ENCODE results near the gene GPHB5.

The GPHB5 gene

GRCh38 chr14:63287666-63288483 lies 30.9 kb downstream of the GPHB5 start:
- H3K79me1 ChIP-seq (ENCODE audit: low read length) = no peaks in the 10 kb centered on the region
- peaks cover 3 to 7% of the 10 kb centered on the region in 2 experiments for H3K4me1 ChIP-seq (ENCODE audit: control insufficient read depth in 1 of 2, insufficient read depth in 2 of 2, low read length in 2 of 2)
- H3K18ac ChIP-seq (ENCODE audit: low read length) = no peak overlapping the region
- no peak overlapping the region for H2BK12ac ChIP-seq (ENCODE audit: low read length)
- H2BK5ac ChIP-seq (ENCODE audit: low read depth, low read length, poor library complexity) = no peak overlapping the region
- no peak overlapping the region for H3K4me3 ChIP-seq (ENCODE audit: low read depth, low read length)
- no peak overlapping the region for H2BK120ac ChIP-seq (ENCODE audit: insufficient read depth, low read length, poor library complexity)
- H3K27ac ChIP-seq (ENCODE audit: low read depth, low read length) = no peak overlapping the region
- peak; percentile 24 to 68 for DNase-seq
- no peak overlapping the region for H3K4me2 ChIP-seq (ENCODE audit: low read length)
- H2AK5ac ChIP-seq (ENCODE audit: low read length) = no peak overlapping the region
- no peak overlapping the region for H2AFZ ChIP-seq (ENCODE audit: insufficient read depth, low read length, poor library complexity)
- no peak overlapping the region for H4K12ac ChIP-seq (ENCODE audit: low read depth, low read length)
- WGBS (ENCODE audit: extremely low coverage, insufficient coverage, insufficient read length) = no CpG with 5 or more reads among the region's 6 CpGs
- H3K9ac ChIP-seq (ENCODE audit: low read length) = no peak overlapping the region
- no peaks in the 10 kb centered on the region for H3K27me3 ChIP-seq (ENCODE audit: insufficient read depth, low read length)
- no peak overlapping the region for H3K4ac ChIP-seq (ENCODE audit: low read depth, low read length)
- no peaks in the 10 kb centered on the region for H3K79me2 ChIP-seq (ENCODE audit: control insufficient read depth, insufficient read depth, low read length, poor library complexity)
- H3K36me3 ChIP-seq (ENCODE audit: control insufficient read depth in 1 of 2, insufficient read depth in 2 of 2, low read length in 2 of 2) = no peaks in the 10 kb centered on the region
- H3K23ac ChIP-seq (ENCODE audit: low read length) = no peak overlapping the region
- no peak overlapping the region for H4K91ac ChIP-seq (ENCODE audit: low read depth, low read length)
- no peak overlapping the region for H4K8ac ChIP-seq (ENCODE audit: low read depth, low read length)
- H3K14ac ChIP-seq (ENCODE audit: low read length) = no peak overlapping the region
- no peaks in the 10 kb centered on the region for H3K9me3 ChIP-seq (ENCODE audit: insufficient read depth, low read depth, low read length)

- Histone ChIP-seq H2BK12ac (ENCODE audit: low read length) (peak overlapping the region; percentile 29), H2BK120ac (ENCODE audit: insufficient read depth, low read length, poor library complexity) (no peak overlapping the region), H2AK5ac (ENCODE audit: low read length) (no peak overlapping the region), H3K4me1 (ENCODE audit: control insufficient read depth in 1 of 2, insufficient read depth in 2 of 2, low read length in 2 of 2) (peaks cover 3 to 5% of the 10 kb centered on the region in 2 experiments), H3K4ac (ENCODE audit: low read depth, low read length) (no peak overlapping the region), H4K91ac (ENCODE audit: low read depth, low read length) (no peak overlapping the region), H3K14ac (ENCODE audit: low read length) (no peak overlapping the region), H4K8ac (ENCODE audit: low read depth, low read length) (no peak overlapping the region), H2AFZ (ENCODE audit: insufficient read depth, low read length, poor library complexity) (no peak overlapping the region), H3K27ac (ENCODE audit: low read depth, low read length) (no peak overlapping the region), H3K79me1 (ENCODE audit: low read length) (no peaks in the 10 kb centered on the region), H2BK5ac (ENCODE audit: low read depth, low read length, poor library complexity) (no peak overlapping the region), H3K9me3 (ENCODE audit: insufficient read depth, low read depth, low read length) (no peaks in the 10 kb centered on the region), H3K27me3 (ENCODE audit: insufficient read depth, low read length) (no peaks in the 10 kb centered on the region), H3K23ac (ENCODE audit: low read length) (no peak overlapping the region), H3K4me2 (ENCODE audit: low read length) (no peak overlapping the region), H3K36me3 (ENCODE audit: control insufficient read depth in 1 of 2, insufficient read depth in 2 of 2, low read length in 2 of 2) (no peaks in the 10 kb centered on the region), H3K79me2 (ENCODE audit: control insufficient read depth, insufficient read depth, low read length, poor library complexity) (no peaks in the 10 kb centered on the region), H3K18ac (ENCODE audit: low read length) (no peak overlapping the region), H3K9ac (ENCODE audit: low read length) (no peak overlapping the region), H4K12ac (ENCODE audit: low read depth, low read length) (no peak overlapping the region), H3K4me3 (ENCODE audit: low read depth, low read length) (no peak overlapping the region)
- DNase-seq = no peak
- no CpG with 5 or more reads among the region's 2 CpGs for WGBS (ENCODE audit: extremely low coverage, insufficient coverage, insufficient read length)
Observed at GRCh38 chr14:63286071-63286470, 32.7 kb downstream of the GPHB5 start.

DNA sequence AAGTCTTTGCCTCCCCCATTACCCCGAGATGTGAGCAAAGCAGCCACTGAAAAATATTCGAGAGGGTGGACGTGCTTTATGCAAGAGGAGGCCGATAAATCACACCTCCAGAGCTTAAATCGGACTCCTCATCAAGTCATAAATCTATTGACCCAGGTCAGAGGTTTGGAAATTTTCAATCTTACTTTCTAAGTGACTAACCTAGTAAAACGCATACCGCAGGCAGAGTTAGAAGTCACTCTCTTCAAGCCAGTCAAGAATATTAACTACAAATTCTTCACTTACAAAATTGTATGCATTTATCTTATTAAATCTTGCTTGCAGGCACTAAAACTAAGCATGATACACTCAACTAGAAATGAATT lies 34.9 kb downstream of the GPHB5 start:
- H2BK12ac ChIP-seq (ENCODE audit: low read length) = no peak overlapping the region
- no peak overlapping the region for H2BK5ac ChIP-seq (ENCODE audit: low read depth, low read length, poor library complexity)
- H3K18ac ChIP-seq (ENCODE audit: low read length) = no peak overlapping the region
- H3K14ac ChIP-seq (ENCODE audit: low read length) = no peak overlapping the region
- no peak overlapping the region for H4K91ac ChIP-seq (ENCODE audit: low read depth, low read length)
- H3K23ac ChIP-seq (ENCODE audit: low read length) = no peak overlapping the region
- H3K4ac ChIP-seq (ENCODE audit: low read depth, low read length) = no peak overlapping the region
- peak overlapping the region; percentile 1 for H3K27ac ChIP-seq (ENCODE audit: low read depth, low read length)
- H3K79me1 ChIP-seq (ENCODE audit: low read length) = no peaks in the 10 kb centered on the region
- H3K4me2 ChIP-seq (ENCODE audit: low read length) = no peak overlapping the region
- no peak overlapping the region for H3K4me3 ChIP-seq (ENCODE audit: low read depth, low read length)
- H4K12ac ChIP-seq (ENCODE audit: low read depth, low read length) = no peak overlapping the region
- no peak overlapping the region for H3K9ac ChIP-seq (ENCODE audit: low read length)
- no peak overlapping the region for H2AK5ac ChIP-seq (ENCODE audit: low read length)
- H2AFZ ChIP-seq (ENCODE audit: insufficient read depth, low read length, poor library complexity) = no peak overlapping the region
- H3K9me3 ChIP-seq (ENCODE audit: insufficient read depth, low read depth, low read length) = no peaks in the 10 kb centered on the region
- no CpG with 5 or more reads among the region's 7 CpGs for WGBS (ENCODE audit: extremely low coverage, insufficient coverage, insufficient read length)
- H4K8ac ChIP-seq (ENCODE audit: low read depth, low read length) = no peak overlapping the region
- no peaks in the 10 kb centered on the region for H3K79me2 ChIP-seq (ENCODE audit: control insufficient read depth, insufficient read depth, low read length, poor library complexity)
- H2BK120ac ChIP-seq (ENCODE audit: insufficient read depth, low read length, poor library complexity) = no peak overlapping the region
- H3K27me3 ChIP-seq (ENCODE audit: insufficient read depth, low read length) = no peaks in the 10 kb centered on the region
- no peaks in the 10 kb centered on the region for H3K36me3 ChIP-seq (ENCODE audit: control insufficient read depth in 1 of 2, insufficient read depth in 2 of 2, low read length in 2 of 2)
- no peak for DNase-seq
- peaks cover 0 to 1% of the 10 kb centered on the region in 2 experiments for H3K4me1 ChIP-seq (ENCODE audit: control insufficient read depth in 1 of 2, insufficient read depth in 2 of 2, low read length in 2 of 2)

- H2BK120ac ChIP-seq (ENCODE audit: insufficient read depth, low read length, poor library complexity) = no peak overlapping the region
- H3K23ac ChIP-seq (ENCODE audit: low read length) = no peak overlapping the region
- H3K36me3 ChIP-seq (ENCODE audit: control insufficient read depth in 1 of 2, insufficient read depth in 2 of 2, low read length in 2 of 2) = no peaks in the 10 kb centered on the region
- H3K18ac ChIP-seq (ENCODE audit: low read length) = no peak overlapping the region
- no peaks in the 10 kb centered on the region for H3K9me3 ChIP-seq (ENCODE audit: insufficient read depth, low read depth, low read length)
- H3K4ac ChIP-seq (ENCODE audit: low read depth, low read length) = no peak overlapping the region
- H3K79me2 ChIP-seq (ENCODE audit: control insufficient read depth, insufficient read depth, low read length, poor library complexity) = no peaks in the 10 kb centered on the region
- H3K9ac ChIP-seq (ENCODE audit: low read length) = no peak overlapping the region
- H4K12ac ChIP-seq (ENCODE audit: low read depth, low read length) = no peak overlapping the region
- H3K4me3 ChIP-seq (ENCODE audit: low read depth, low read length) = no peak overlapping the region
- no peak overlapping the region for H3K14ac ChIP-seq (ENCODE audit: low read length)
- H2AFZ ChIP-seq (ENCODE audit: insufficient read depth, low read length, poor library complexity) = no peak overlapping the region
- H2BK5ac ChIP-seq (ENCODE audit: low read depth, low read length, poor library complexity) = no peak overlapping the region
- H3K27me3 ChIP-seq (ENCODE audit: insufficient read depth, low read length) = no peaks in the 10 kb centered on the region
- no peak overlapping the region for H3K4me2 ChIP-seq (ENCODE audit: low read length)
- no peak overlapping the region for H4K91ac ChIP-seq (ENCODE audit: low read depth, low read length)
- no peak overlapping the region for H2BK12ac ChIP-seq (ENCODE audit: low read length)
- peak overlapping the region; percentile 1 for H3K27ac ChIP-seq (ENCODE audit: low read depth, low read length)
- H3K79me1 ChIP-seq (ENCODE audit: low read length) = no peaks in the 10 kb centered on the region
- no CpG with 5 or more reads among the region's 8 CpGs for WGBS (ENCODE audit: extremely low coverage, insufficient coverage, insufficient read length)
- no peak overlapping the region for H2AK5ac ChIP-seq (ENCODE audit: low read length)
- DNase-seq = no peak
- no peak overlapping the region for H4K8ac ChIP-seq (ENCODE audit: low read depth, low read length)
- H3K4me1 ChIP-seq (ENCODE audit: control insufficient read depth in 1 of 2, insufficient read depth in 2 of 2, low read length in 2 of 2) = peaks cover 0 to 1% of the 10 kb centered on the region in 2 experiments
Observed at GRCh38 chr14:63282997-63283883, 35.5 kb downstream of the GPHB5 start.

Measured in trophoblast cell (in vitro differentiated cells and primary cell).